GM18907 (cell line): Measurements from ENCODE around the gene TEN1.

ENCODE experiments used
- ATAC-seq: cut with Tn5 transposase; IDR thresholded peaks from one replicate; pipeline ENCODE4 v1.9.1; 2021; ENCODE audit warnings: mild to moderate bottlenecking, moderate library complexity; ENCODE audit not compliant: unreplicated experiment

Gene TEN1

DNA sequence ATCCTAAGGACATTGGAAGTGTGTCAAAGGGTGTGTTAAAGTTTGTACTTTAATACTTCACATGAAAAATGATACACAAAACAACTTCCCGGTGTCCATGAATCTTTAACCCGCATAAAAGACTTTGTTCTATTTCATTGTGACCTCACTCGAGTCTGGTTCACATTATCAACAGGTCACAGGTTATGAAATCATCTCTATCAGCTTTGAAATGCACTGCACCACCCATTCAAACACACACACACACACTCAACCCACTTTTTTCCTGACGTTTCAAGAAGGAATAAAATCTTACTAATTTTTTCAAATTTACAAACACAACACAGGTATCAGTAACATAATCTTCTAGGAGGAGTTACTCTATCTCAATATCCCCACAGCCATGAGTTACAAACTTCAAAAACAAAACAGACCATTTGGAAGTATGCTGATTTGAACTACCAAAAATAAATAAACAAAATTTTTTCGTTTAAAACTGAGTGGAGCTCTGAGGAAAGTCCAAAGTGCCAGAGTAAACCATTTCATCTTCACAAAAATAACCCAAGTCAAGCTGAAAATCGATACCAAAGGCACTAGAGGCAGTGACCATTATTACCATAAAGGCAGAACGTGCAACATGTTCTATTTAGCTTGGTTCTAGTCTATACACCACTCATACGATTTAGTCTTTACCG lies 2.7 kb upstream of the TEN1 start:
- no peak for ATAC-seq

DNA sequence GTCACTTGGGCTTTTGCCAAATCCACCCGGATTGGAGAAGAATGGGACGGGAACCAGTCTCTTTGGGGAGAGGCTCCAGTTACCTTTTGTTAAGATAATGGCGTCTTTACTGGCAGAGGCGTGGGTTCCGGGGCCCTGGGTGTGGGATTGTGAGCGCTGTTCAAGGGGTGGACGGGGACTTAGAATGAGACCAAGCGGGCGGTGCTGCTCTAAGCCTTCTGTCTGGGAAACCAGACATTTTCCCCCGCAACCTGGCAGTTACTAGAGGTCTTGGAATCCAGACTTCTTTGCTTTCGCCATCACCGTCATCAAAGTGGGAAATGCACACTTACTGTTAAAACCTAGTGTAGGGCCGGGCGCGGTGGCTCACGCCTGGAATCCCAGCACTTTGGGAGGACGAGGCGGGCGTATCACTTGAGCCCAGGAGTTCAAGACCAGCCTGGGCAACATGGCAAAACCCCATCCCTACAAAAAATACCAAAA lies 706 bp downstream of the TEN1 start:
- ATAC-seq, result peak; percentile 19

DNA sequence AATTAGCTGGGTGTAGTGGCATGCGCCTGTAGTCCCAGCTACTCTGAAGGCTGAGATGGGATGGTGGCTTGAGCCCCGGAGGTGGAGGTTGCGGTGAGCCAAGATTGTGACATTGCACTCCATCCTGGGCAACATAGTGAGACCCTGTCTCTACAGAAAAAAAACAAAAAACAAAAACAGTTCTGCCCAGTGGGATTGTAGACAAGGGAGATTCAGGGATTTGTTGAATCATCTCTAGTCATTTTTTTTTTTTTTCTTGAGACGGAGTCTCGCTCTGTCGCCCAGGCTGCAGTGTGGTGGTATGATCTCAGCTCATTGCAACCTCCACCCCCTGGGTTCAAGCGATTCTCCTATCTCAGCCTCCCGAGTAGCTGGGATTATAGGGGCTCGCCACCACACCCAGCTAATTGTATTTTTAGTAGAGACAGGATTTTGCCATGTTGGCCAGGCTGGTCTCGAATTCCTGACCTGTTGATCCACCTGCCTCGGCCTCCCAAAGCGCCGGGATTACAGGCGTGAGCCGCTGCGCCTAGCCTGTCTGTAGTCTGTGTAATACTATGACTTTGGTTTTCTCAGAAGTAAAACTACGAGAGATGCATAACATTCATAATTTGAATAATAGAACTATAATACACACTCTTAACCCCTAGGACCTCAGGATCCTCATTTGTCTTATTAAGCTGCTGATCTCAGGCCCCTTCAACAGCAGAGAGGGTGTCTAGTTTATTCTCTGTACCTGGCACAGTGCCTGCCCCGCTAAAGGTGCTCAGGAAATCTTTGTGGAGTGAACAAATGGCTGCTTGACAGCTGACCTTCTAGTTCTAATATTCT lies 1.4 kb downstream of the TEN1 start:
- ATAC-seq, result no peak

DNA sequence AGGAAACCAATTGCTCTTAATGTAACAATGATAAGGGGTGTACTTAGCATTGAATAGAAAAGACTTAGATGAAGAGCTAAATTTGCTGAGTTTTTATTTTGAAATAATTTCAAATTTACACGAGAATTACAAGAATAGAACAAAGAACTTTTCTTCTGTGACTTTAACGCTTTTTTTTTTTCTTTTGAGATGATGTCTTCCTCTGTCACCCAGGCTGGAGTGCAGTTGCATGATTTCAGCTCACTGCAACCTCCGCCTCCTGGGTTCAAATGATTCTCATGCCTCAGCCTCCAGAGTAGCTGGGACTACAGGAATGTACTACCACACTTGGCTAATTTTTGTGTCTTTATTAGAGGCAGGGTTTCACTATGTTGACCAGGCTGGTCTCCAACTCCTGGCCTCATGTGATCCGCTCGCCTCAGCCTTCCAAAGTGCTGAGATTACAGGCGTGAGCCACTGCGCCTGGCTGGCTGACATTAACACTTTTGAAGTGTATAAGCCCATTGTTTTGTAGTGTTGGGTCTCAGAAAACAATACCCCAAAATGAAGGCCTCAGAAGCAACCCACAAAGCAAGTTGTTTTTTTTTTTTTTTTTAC lies 2.1 kb downstream of the TEN1 start:
- ATAC-seq, result no peak

DNA sequence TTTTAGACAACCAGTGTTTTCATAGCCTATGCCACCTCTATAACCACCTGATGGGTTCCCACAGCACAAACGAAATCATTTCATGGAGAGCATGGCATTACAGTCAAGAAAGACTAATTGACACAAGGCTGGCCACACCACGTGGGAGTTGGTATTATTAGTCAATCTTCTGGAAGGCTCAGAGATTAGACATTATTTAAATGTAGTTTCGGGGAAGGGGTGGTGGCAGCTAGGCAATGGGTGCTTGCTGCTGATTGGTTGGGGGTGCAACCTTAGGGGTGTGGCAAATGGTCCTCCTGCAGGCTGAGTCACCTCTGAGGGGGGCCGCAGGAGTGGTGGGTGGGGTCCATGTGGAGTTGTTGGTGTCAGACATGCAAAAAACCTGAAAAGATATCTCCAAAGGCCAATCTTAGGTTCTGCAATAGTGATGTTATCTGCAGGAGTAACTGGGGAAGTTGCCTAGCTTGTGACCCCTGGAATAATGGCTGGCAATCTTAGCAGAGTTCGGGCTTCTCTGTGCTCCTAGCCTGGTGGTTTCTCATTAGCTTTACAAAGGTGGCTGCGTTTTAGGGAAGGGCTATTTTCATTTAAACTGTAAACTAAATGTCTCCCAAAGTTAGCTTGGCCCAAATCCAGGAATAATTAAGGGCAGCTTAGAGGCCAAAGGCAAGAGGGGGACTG lies 4.6 kb downstream of the TEN1 start:
- ATAC-seq, result no peak

DNA sequence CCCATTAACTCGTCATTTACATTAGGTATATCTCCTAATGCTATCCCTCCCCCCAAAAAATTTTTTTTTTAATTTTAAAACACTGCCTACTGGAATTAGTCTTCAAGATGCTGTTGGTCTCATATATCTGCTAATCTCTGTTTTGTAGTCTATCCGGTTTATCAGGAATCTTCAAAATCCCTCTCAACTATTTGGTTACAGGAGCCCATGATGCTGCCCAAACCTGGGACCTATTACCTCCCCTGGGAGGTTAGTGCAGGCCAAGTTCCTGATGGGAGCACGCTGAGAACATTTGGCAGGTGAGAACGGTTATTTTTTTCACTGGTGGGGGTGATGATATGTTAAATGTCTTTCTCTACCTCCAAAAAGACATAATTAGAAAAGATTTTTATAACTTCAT lies 6.9 kb downstream of the TEN1 start:
- ATAC-seq, result no peak

DNA sequence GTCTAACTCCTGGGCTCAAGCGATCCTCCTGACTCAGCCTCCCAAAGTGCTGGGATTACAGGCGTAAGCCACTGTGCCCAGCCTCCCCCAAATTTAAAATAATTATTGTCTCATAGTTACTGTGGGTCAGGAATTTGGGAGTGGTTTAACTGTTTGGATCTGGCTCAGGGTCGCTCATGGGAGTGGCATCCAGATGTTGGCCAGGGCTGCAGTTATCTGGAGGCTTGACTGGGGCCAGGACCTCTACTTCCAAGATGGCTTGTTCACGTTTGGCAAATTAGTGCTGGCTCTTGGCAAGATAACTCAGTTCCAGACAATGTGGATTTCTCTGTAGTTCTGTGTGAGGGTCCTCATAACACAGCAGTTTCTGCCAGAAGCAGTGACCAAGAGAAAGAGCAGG lies 8.0 kb downstream of the TEN1 start:
- ATAC-seq, result no peak

DNA sequence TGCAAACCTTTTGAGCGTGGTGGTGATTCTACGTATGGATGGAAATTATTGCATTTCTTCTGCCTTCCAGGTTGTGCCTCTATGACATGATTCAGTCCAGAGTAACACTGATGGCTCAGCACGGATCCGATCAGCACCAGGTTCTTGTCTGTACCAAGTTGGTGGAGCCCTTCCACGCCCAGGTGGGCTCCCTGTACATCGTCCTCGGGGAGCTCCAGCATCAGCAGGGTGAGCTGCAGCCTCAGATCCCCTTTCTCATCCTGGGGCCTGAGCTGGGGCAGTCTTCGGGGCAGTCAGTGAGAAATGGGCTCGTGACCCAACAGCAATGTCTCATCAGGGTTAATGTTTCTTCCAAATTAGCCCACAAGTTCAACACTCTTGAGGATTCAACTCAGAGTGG lies 12.4 kb downstream of the TEN1 start:
- ATAC-seq, result no peak

DNA sequence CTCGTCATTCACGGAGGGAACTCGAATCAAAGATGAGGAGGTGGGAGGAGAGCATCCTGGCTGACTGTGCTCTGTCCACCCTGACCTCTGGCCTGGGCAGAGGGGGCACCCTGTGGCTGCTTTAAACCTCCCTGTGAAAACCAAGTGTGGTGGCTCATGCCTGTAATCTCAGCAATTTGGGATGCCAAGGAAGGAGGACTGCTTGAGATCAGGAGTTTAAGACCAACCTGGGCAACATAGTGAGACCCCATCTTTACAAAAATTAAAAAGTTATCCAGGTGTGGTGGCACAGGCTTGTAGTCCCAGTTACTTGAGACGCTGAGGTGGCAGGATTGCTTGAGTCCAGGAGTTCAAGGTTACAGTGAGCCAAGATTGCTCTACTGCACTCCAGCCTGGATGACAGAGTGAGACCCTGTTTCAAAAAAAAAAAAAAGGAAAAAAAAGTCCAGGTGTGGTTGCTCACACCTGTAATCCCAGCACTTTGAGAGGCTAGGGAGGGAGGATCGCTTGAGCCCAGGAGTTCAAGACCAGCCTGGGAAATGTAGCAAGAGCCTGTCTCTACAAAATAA lies 15.8 kb downstream of the TEN1 start:
- no peak for ATAC-seq

DNA sequence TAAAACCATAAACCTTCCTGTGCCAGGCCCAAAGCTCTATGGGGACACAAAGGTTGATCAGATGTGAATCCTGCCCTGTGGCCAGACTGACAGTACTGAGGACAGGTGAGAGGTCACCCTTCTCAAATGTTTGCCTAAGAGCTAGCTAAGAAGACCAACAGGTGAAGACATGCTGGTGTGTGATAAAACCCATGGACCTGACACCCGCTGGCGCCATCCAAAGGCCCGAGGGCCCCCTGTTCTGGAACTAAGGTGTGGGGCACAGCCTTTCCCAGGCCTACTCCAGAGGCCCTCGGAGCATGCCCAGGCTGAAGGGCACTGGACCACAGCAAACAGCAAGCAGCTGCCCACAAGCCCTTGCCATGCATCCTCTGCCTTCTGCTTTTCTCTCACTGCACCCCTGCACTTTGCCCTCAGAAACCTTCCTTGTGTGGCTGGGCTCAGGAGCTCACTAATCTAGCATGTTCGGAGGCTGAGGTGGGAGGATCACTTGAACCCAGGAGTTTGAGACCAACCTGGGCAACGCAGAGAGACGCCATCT lies 16.4 kb downstream of the TEN1 start:
- no peak for ATAC-seq

DNA sequence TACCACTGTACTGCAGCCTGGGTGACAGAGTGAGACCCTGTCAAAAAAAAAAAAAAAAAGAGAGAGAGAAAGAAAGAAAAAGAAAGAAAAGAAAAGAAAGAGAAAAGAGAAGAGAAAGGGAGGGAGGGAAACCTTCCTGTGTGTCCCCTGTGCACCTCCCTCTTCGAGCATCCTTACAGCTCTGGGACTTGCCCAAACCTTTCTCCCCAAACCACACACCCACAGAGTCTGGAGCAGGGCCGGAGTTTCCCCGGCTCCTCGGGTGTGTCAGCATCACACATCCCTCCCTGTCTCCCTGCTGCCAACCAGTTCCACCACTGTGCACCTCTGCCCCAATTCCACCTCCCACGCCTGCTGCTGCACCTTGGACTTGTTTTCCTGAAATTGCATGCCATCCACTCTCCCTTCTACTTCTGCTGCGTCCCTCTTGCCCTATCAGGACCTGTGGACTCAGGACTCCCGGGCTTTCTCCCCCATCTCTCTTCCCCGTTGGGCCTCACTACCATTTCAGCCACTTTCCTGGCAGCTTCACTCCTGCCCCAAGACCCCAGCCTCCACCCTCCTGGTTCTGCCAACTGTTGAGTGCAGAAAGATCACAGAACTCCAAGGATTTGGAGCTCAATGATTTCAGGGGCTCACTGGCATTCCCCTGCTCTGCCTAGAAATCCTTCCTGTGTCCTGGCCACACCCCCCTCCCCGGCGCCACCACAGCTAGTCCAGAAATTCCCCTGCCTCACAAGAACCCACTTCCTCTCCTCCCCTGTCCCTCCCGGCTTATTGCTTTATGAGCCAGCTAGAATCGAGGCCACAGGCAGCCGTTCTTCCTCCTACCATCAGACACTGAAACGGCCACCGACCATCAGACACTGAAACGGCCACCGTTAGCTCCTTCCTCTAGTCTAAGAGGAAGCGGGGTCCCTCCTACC lies 17.9 kb downstream of the TEN1 start:
- ATAC-seq, result peak; percentile 51

DNA sequence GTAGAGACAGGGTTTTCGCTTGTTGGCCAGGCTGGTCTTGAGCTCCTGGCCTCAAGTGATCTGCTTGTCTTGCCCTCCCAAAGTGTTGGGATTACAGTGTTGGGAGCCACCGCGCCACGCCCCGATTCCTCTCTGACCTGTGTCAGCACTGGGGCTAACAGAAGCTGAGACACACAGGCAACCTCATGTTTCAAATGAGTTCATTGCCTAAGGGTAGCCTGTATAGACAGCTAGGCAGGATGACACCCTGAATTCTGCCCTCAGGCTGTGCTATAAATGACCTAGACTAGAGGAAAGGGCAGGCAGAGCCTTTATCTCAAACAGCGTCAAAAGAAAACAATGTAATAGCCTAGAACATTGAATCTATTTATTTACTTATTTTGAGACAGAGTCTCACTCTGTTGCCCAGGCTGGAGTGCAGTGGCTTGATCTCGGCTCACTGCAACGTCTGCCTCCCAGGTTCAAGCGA lies 19.3 kb downstream of the TEN1 start:
- no peak for ATAC-seq

DNA sequence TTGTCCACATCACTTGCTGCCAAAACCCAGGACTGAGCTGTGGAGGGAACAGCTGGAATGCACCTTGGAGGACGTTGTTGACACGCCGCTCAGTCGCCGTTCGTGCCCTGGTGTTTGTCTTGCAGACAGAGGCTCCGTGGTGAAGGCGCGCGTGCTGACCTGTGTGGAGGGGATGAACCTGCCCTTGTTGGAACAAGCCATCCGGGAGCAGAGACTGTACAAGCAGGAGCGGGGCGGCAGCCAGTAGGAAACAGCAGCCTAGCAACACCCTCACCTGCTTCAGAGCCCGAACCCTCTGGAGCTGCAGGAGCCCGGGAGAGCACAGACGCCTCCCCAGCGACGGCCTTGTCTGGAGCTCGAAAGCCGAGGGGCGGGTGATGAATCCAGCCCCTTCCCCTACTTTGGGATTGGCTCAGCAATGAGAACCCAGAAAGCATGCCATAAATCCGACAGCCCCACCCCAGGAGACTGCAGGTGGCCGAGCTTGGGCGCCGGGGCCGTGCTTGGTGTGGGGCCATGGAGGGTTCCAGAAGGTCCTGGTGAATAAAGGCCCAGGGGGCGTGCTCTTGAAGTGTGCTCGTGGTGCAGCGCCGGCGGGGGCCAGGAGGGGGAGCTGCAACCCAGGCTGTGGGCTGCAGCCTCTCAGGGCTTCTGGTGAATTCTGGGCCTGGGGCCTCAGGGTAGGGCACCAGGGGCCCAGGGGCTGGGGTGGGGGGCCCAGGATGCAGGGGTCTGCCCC lies 21.1 kb downstream of the TEN1 start:
- no peak for ATAC-seq

DNA sequence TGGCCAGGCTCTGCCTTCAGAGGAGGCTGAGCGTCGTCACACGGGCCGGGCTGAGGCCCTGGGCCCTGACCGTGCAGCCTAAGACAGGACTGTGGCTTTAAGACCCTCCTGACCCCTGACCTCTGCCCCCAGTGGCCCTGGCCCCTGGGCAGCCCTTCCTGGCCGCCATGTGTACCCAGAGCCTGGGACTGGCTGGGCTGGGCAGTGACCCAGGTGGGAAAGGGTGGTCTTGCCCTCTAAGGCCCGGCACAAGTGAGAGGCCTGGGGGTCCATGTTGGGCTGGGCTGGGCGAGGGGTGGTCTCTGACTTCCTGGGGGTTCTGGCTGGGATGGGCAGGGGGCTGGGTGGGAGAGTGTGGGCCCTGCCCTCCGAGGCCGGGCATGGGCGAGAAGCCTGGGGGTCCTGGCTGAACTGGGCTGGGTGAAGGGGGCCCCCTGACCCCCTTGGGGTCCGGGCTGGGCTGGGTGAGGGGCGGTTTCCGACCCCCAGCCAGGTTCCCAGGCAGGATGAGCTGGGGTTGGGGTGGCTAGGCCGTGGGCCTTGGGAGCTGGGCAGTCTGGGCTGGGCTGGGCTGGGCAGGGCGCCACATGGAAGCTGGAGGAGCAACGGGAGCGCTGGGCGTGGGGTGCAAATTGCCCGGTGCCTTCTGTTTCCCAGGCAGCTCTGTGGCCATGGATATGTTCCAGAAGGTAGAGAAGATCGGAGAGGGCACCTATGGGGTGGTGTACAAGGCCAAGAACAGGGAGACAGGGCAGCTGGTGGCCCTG lies 21.9 kb downstream of the TEN1 start, which contains the start of gene CDK3:
CDK3 (plus strand) TSS at position 101 of the 767 bp plus-strand sequence; CDS start at position 672, 571 bp downstream.
- ATAC-seq, result no peak

DNA sequence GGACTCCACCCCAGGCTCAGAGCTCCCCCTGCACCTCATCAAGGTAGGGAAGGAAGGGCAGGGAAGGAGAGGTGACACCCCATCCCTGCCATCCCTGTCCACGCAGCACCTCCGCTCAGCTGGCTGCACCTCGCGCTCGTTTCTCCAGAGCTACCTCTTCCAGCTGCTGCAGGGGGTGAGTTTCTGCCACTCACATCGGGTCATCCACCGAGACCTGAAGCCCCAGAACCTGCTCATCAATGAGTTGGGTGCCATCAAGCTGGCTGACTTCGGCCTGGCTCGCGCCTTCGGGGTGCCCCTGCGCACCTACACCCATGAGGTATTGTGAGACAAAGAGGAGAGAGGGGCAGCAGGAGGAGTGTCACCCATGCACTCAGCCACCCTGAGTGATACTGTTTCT lies 23.1 kb downstream of the TEN1 start:
- ATAC-seq, result no peak

DNA sequence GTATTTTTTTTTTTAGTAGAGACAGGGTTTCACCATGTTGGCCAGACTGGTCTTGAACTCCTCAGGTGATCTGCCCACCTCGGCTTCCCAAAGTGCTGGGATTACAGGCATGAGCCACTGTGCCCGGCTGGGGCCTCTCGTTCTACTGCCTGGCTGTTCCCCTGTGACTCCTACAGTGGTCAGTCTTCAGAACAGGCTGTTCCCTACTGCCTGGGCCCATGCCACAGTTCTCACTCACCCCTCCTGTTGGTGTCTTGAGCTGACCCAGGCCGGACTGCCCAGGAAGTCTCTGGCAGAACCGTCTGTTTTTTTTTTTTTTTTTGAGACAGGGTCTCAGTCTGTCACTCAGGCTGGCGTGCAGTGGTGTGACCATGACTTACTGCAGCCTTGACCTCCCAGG lies 24.9 kb downstream of the TEN1 start:
- ATAC-seq, result no peak

DNA sequence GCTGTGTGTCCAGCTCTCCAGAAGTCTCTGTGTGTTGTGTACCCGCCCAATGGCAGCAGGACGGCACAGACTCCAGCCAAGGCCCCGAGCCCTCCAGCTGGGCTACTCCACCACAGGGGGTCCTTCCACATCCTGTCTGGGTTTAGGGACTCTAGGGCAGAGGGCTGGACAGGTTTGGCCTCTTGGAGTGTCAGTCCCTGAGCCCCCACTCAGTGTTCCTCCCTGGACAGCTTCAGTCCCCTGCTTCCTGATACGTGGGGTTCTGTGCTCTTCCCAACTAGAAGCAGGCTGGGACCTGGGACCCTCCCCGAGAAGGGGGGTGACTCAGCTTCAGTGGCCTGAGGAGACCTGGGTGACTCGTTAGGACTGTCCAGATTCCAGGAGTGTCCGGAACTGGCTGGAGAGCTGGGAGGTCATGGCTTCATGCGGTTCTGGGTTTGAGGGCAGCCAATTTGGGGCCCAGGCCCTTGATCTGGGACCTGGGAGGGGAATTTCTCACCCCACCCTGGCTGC lies 25.8 kb downstream of the TEN1 start:
- no peak for ATAC-seq
